Nephron progenitor cell (in vitro differentiated cells): Measurements from ENCODE around the gene EYA2.

Experiments used
- DNase-seq: peaks from one replicate; pipeline ENCODE4 v3.0.0; 2021
- H3K27ac Mint-ChIP-seq: 2 replicates; pipeline ENCODE4 v1.8.0; 2021; ENCODE audit warnings: mild to moderate bottlenecking, moderate library complexity, mixed read lengths
- H3K27me3 Mint-ChIP-seq: 2 replicates; pipeline ENCODE4 v1.8.0; 2021; ENCODE audit warnings: mild to moderate bottlenecking, low read depth, mixed read lengths; ENCODE audit not compliant: poor library complexity
- H3K36me3 Mint-ChIP-seq: 2 replicates; pipeline ENCODE4 v1.8.0; 2021; ENCODE audit warnings: low read depth, mixed read lengths
- H3K4me1 Mint-ChIP-seq: 2 replicates; pipeline ENCODE4 v1.8.0; 2021; ENCODE audit warnings: mixed read lengths
- H3K4me3 Mint-ChIP-seq: 2 replicates; pipeline ENCODE4 v1.8.0; 2021; ENCODE audit warnings: mild to moderate bottlenecking, moderate library complexity, mixed read lengths
- H3K9me3 Mint-ChIP-seq: 2 replicates; pipeline ENCODE4 v1.8.0; 2021; ENCODE audit warnings: mild to moderate bottlenecking, moderate library complexity, mixed read lengths
- TF ChIP-seq, protein P1 (sequence below): fragments of 200-600 bp; sonication (generic); IDR thresholded peaks from 2 replicates; pipeline ENCODE4 v1.5.0; 2021; ENCODE audit warnings: antibody characterized with exemption

Gene EYA2

DNA sequence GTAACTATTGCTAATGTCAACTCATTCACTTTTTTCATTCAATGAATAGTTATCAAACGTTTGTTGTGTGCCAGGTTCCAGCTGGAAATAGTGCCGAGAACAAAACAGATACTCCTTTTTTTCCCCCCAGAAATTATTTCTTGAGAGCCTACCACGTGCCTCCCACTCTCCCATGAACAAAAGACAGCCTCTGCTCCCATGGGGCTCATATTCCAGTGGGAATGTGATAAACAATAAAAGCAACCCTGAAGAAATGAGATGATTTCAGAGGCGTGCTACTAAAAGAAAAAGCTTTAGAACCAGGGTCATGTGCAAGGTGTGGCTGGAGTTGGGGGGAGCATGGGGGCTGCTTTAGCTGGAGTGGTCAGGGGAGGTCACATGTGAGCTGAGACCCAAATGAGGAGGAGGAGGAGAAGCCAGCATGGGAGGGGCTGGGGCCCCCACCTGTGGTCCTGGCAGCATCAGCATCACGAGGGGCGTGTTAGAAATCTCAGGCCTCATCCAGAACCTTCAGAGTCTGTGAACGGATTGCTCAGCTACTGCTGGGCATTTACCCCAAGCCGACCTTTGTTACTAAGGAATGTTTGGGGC, 157.4 kb downstream of the EYA2 start:
- Mint-ChIP-seq H3K4me1 (peaks cover 27% of the 10 kb centered on the region), H3K36me3 (peaks cover 7% of the 10 kb centered on the region), H3K4me3 (no peak overlapping the region), H3K27ac (no peak overlapping the region), H3K27me3 (peaks cover 5% of the 10 kb centered on the region), H3K9me3 (peaks cover 13% of the 10 kb centered on the region)
- TF ChIP-seq, protein P1, sequence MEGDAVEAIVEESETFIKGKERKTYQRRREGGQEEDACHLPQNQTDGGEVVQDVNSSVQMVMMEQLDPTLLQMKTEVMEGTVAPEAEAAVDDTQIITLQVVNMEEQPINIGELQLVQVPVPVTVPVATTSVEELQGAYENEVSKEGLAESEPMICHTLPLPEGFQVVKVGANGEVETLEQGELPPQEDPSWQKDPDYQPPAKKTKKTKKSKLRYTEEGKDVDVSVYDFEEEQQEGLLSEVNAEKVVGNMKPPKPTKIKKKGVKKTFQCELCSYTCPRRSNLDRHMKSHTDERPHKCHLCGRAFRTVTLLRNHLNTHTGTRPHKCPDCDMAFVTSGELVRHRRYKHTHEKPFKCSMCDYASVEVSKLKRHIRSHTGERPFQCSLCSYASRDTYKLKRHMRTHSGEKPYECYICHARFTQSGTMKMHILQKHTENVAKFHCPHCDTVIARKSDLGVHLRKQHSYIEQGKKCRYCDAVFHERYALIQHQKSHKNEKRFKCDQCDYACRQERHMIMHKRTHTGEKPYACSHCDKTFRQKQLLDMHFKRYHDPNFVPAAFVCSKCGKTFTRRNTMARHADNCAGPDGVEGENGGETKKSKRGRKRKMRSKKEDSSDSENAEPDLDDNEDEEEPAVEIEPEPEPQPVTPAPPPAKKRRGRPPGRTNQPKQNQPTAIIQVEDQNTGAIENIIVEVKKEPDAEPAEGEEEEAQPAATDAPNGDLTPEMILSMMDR: no peak
- DNase-seq: no peak

DNA sequence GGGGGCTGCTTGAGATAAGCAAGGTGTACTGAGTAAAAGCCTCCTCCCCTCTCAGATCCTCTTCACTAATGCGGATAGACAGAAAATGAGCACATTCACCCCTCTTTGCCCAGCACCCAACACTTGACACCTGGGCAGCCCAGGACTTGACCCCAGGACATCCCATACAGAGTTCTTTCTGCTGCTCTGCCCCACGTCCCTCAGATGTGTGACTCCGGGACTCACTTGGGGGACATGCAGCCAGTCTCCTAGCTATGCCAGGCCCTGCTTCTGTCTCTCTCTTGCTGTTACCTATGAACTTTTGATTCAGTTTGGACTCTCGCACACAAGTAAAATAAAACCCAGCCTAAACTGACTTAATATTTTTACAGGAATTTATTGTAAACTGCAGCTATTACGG, 159.9 kb downstream of the EYA2 start:
- H3K36me3 Mint-ChIP-seq: no peaks in the 10 kb centered on the region
- peaks cover 3% of the 10 kb centered on the region for H3K9me3 Mint-ChIP-seq
- DNase-seq: no peak
- TF ChIP-seq, protein P1: no peak
- H3K4me1 Mint-ChIP-seq: peaks cover 27% of the 10 kb centered on the region
- no peak overlapping the region for H3K27ac Mint-ChIP-seq
- no peak overlapping the region for H3K4me3 Mint-ChIP-seq
- peaks cover 5% of the 10 kb centered on the region for H3K27me3 Mint-ChIP-seq

DNA sequence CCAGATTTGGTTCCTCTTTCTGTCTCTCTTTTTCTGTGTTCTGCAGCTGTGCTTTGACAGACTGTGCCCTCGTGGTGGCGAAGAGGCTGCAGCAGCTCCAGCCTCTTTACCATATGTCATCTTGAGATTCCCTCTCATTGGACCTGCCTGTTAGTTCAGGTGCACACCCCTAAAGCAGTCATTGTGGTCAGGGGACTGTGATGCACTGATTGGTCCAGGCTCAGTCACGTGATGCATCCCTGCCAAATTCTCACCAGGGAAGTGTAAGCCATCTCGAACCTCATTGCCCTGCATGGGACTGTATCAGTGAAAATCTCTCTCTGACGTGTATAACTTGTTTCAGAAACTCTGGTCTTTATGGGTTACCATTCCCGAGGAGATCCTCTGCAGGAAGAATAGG, 160.3 kb downstream of the EYA2 start:
- Mint-ChIP-seq H3K27ac (no peak overlapping the region), H3K36me3 (peaks cover 4% of the 10 kb centered on the region), H3K4me1 (peaks cover 27% of the 10 kb centered on the region), H3K9me3 (peaks cover 4% of the 10 kb centered on the region), H3K27me3 (peaks cover 5% of the 10 kb centered on the region), H3K4me3 (no peak overlapping the region)
- no peak for DNase-seq
- TF ChIP-seq, protein P1: no peak

DNA sequence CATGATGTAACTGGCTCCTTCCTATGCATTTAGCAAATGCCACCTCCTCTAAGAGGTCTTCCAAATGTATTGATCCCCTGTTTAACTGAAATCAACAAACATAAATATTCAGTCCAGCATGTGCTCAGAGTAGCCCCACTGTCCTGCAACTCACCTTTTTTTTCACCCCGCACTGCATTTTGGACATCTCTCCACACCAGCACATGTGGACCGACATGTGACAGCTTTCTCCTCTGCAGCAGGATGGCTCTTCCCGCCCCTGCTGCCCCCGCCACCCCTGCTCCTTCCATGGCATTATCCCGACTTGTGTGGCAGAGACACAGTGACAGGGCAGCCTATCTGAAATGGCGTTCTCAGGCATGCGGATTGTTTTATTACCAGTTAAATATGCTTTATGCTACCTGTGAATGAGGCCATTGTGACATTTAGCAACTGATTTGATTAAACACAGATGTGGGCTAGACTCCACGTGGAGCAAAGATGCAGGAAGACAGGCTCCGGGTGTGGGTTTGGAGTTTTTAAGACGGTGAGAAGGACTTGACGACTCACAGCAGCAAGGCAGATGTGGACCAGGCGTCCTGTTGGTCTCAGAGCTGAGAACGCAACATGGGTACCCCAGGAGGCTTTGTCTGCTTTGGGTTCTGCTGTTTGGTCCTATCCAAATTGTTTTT, 161.2 kb downstream of the EYA2 start:
- no peak for DNase-seq

DNA sequence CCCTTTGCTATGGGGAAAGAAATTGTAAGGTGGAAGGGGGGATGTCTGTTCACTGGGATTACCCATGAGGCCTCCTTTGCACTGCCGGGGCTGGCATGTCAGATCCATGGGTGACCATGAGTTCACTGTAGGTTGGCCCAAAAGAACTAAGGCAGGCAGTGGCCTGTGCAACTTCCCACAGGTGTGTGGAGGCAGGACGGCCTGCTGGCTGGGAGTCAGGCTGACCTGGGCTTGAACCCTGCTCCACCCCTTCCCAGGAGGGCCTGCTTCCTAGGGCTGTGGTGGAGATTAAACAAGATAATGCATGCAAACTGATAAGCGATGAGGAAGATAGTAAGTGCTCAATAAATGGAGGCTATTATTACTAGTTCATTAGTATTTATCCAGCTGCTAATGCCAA, 163.0 kb downstream of the EYA2 start:
- Mint-ChIP-seq H3K27ac (no peak overlapping the region), H3K9me3 (peaks cover 4% of the 10 kb centered on the region), H3K36me3 (peaks cover 8% of the 10 kb centered on the region), H3K27me3 (peaks cover 5% of the 10 kb centered on the region), H3K4me3 (no peak overlapping the region), H3K4me1 (peaks cover 14% of the 10 kb centered on the region)
- TF ChIP-seq, protein P1: no peak
- DNase-seq: no peak

More for the DNA sequence above, 161.2 kb downstream of the EYA2 start:
- TF ChIP-seq, protein P1: no peak
- Mint-ChIP-seq H3K36me3 (peaks cover 4% of the 10 kb centered on the region), H3K4me1 (peaks cover 18% of the 10 kb centered on the region), H3K9me3 (peaks cover 4% of the 10 kb centered on the region), H3K4me3 (no peak overlapping the region), H3K27me3 (peaks cover 5% of the 10 kb centered on the region), H3K27ac (no peak overlapping the region)

DNA sequence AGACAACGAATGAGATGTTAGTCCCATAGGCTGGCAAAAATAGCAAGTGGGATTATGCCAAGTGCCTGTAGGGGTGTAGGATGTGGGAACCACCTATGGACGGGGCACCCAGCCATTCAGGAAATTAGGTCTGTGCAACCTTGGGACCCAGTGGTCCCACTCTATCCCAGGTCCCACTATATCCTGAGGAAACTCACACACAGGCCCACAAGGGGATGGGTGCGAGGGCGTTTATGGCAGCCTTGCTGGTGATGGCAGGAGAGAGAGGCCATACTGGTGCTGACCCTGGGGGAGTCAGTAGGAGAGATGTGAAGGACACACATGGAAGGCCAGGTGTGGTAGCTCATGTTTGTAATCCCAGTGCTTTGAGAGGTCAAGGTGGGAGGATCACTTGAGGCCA, 163.6 kb downstream of the EYA2 start:
- Mint-ChIP-seq H3K27me3 (peaks cover 5% of the 10 kb centered on the region), H3K36me3 (peaks cover 8% of the 10 kb centered on the region), H3K9me3 (peaks cover 4% of the 10 kb centered on the region), H3K4me3 (no peak overlapping the region), H3K4me1 (peaks cover 19% of the 10 kb centered on the region), H3K27ac (no peak overlapping the region)
- TF ChIP-seq, protein P1: no peak
- no peak for DNase-seq
